NCI-H446 (cell line): ENCODE data around the gene CNOT1.
"Not testable (repeated sequence)": the region's sequence is repeated elsewhere in the genome, so short reads cannot be mapped to it uniquely, and the experiment has no call there.

Experiments
- DNase-seq, 2 experiments: peaks; one replicate each; lab custom pipeline; 2025; lab: John Stamatoyannopoulos, UW

The CNOT1 gene

GRCh38 chr16:58638148-58639036, 8.8 kb upstream of the CNOT1 start:
- DNase-seq, result peak in 1 of 2 experiments; percentile 17

GRCh38 chr16:58637021-58637420, 7.4 kb upstream of the CNOT1 start:
- DNase-seq, result not testable (repeated sequence)

- DNase-seq, result no peak
Observed at GRCh38 chr16:58636466-58636865, 6.8 kb upstream of the CNOT1 start.

GRCh38 chr16:58635502-58635901, 5.9 kb upstream of the CNOT1 start:
- DNase-seq, result no peak

GRCh38 chr16:58634265-58634802, 4.7 kb upstream of the CNOT1 start:
- no peak for DNase-seq

GRCh38 chr16:58628845-58629732, 537 bp downstream of the CNOT1 start:
- no peak for DNase-seq

GRCh38 chr16:58624209-58624608, 5.4 kb downstream of the CNOT1 start:
- no peak for DNase-seq

GRCh38 chr16:58620396-58620795, 9.2 kb downstream of the CNOT1 start:
- no peak for DNase-seq

GRCh38 chr16:58615280-58615679, 14.3 kb downstream of the CNOT1 start:
- no peak for DNase-seq

- DNase-seq, result no peak
Observed at GRCh38 chr16:58614860-58615259, 14.8 kb downstream of the CNOT1 start.

- DNase-seq, result no peak
Observed at GRCh38 chr16:58614212-58614611, 15.4 kb downstream of the CNOT1 start.

GRCh38 chr16:58612965-58613364, 16.7 kb downstream of the CNOT1 start:
- not testable (repeated sequence) for DNase-seq

- DNase-seq, result no peak
Observed at GRCh38 chr16:58608601-58609136, 21.0 kb downstream of the CNOT1 start.

GRCh38 chr16:58605562-58605961, 24.1 kb downstream of the CNOT1 start:
- no peak for DNase-seq

GRCh38 chr16:58591083-58591482, 38.5 kb downstream of the CNOT1 start:
- DNase-seq, result no peak

- DNase-seq, result no peak
Observed at GRCh38 chr16:58589326-58589905, 40.2 kb downstream of the CNOT1 start.

- no peak for DNase-seq
Observed at GRCh38 chr16:58588406-58588805, 41.2 kb downstream of the CNOT1 start.

- DNase-seq, result no peak
Observed at GRCh38 chr16:58586340-58587030, 43.1 kb downstream of the CNOT1 start.

GRCh38 chr16:58584831-58585505, 44.7 kb downstream of the CNOT1 start:
- no peak for DNase-seq

GRCh38 chr16:58582971-58583765, 46.5 kb downstream of the CNOT1 start:
- DNase-seq, result no peak
